ENCODE data around the gene NEU4. TPM values are rescaled to one million over a fixed set of nuclear protein-coding genes. Genes with fewer than 3 reads are reported as not detected.

Gene NEU4
- polyA plus RNA-seq, 1 experiment, result not detected

GRCh38 chr2:241849616-241850543 lies 40.9 kb downstream of the NEU4 start:
- ChIA-PET CTCF (no interaction called here), POLR2A (no interaction called here)
- TF ChIP-seq, protein P1, sequence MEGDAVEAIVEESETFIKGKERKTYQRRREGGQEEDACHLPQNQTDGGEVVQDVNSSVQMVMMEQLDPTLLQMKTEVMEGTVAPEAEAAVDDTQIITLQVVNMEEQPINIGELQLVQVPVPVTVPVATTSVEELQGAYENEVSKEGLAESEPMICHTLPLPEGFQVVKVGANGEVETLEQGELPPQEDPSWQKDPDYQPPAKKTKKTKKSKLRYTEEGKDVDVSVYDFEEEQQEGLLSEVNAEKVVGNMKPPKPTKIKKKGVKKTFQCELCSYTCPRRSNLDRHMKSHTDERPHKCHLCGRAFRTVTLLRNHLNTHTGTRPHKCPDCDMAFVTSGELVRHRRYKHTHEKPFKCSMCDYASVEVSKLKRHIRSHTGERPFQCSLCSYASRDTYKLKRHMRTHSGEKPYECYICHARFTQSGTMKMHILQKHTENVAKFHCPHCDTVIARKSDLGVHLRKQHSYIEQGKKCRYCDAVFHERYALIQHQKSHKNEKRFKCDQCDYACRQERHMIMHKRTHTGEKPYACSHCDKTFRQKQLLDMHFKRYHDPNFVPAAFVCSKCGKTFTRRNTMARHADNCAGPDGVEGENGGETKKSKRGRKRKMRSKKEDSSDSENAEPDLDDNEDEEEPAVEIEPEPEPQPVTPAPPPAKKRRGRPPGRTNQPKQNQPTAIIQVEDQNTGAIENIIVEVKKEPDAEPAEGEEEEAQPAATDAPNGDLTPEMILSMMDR (IDR thresholded peaks at IDR 0.05; ENCODE audit: low read depth, low read length), result no peak
- Histone ChIP-seq H3K27ac (ENCODE audit: low read depth, low read length) (no peak overlapping the region), H3K9me3 (ENCODE audit: control insufficient read depth, insufficient read depth, low read length) (no peaks in the 10 kb centered on the region; the same call in 1 of the 2 replicates), H3K27me3 (ENCODE audit: control insufficient read depth, insufficient read depth, low read length) (peaks cover 5% of the 10 kb centered on the region), H3K4me3 (ENCODE audit: low read depth, low read length) (no peak overlapping the region)
- DNase-seq (ENCODE audit: low read depth, low spot score), result no peak

DNA sequence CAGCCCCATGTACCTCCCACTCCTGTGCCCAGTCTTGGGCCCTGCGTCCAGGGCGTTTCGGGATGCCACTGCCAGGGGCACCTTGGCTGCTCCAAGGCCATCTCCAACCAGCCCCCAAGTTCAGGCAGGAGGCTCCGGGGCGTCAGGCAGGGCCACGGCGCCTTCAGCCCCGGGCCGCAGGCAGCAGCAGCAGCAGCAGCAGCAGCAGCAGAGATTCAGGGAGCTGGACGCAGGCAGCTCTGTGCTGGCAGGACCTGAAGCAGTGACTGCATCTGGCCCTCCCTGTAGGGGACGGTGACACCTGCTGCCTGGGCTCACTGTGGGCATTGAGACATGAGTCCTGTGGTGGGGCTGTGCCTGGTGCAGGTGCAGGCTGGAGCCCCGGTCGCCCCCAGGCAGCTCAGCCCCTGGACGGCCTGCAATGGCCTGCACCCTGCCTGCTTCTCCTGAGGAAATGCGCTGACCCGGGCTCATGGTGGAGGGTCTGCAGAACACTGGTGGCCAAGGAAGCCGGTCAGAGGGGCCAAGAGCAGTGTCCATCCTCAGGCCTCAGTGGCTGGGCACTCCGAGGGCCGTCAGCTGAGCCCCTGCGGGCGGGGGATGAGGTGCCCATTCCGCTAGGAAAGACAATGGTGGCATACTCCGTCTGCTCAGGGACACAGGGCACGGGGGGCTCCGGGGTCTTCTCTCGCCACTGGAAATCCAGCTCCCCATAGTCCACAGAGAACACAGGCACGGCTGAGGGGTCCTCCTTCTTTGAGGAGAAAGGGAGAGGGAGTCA lies 41.7 kb downstream of the NEU4 start:
- no peaks in the 10 kb centered on the region; the same call in 1 of the 2 replicates for H3K9me3 ChIP-seq (ENCODE audit: control insufficient read depth, insufficient read depth, low read length)
- no peak overlapping the region for H3K4me3 ChIP-seq (ENCODE audit: low read depth, low read length)
- no peak overlapping the region for H3K27ac ChIP-seq (ENCODE audit: low read depth, low read length)
- ChIA-PET CTCF (no interaction called here), POLR2A (no interaction called here)
- peaks cover 8% of the 10 kb centered on the region for H3K27me3 ChIP-seq (ENCODE audit: control insufficient read depth, insufficient read depth, low read length)
- TF ChIP-seq, protein P1 (IDR thresholded peaks at IDR 0.05; ENCODE audit: low read depth, low read length), result no peak
- DNase-seq (ENCODE audit: low read depth, low spot score), result no peak

DNA sequence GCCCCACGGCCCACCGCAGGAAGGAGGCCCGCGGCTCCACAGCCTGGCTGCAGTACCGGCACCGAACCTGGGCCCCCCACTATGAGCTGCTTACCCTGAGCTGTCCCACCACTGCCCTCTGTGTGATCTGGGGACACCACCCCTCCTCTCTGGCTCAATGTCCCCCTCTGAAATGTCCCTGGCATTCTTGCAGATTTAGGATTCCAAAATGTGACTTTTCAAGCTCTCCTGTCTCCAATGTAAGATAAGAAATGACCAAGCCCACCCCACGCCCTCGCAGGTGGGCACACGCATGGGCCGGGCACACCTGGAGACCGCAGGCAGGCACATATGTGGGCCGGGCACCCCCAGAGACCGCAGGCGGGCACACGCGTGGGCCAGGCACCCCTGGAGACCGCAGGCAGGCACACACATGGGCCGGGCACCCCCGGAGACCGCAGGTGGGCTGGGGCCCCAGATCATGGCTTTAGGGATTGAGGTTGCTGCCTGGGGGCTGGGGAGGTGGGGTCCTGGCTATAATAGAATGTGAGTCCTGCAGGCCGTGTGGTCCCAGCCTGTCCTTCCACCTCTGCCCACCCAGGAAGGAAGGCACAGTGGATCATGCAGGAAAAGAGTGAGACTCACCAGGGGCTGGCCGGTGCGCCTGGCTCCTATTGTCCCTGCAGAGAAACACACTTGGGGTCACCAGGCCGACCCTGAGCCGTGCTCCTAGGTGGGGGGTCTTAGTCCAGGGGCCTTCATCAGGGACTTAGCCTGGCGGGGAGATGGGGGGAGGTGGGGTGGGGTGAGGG lies 42.5 kb downstream of the NEU4 start:
- Histone ChIP-seq H3K27ac (ENCODE audit: low read depth, low read length) (no peak overlapping the region), H3K9me3 (ENCODE audit: control insufficient read depth, insufficient read depth, low read length) (no peaks in the 10 kb centered on the region; the same call in 1 of the 2 replicates), H3K4me3 (ENCODE audit: low read depth, low read length) (no peak overlapping the region), H3K27me3 (ENCODE audit: control insufficient read depth, insufficient read depth, low read length) (peaks cover 4% of the 10 kb centered on the region)
- ChIA-PET CTCF (no interaction called here), POLR2A (no interaction called here)
- TF ChIP-seq, protein P1 (IDR thresholded peaks at IDR 0.05; ENCODE audit: low read depth, low read length), result no peak
- no peak for DNase-seq (ENCODE audit: low read depth, low spot score)

GRCh38 chr2:241852116-241852980 lies 43.4 kb downstream of the NEU4 start:
- Histone ChIP-seq H3K27ac (ENCODE audit: low read depth, low read length) (no peak overlapping the region), H3K9me3 (ENCODE audit: control insufficient read depth, insufficient read depth, low read length) (no peaks in the 10 kb centered on the region; the same call in 1 of the 2 replicates), H3K27me3 (ENCODE audit: control insufficient read depth, insufficient read depth, low read length) (peaks cover 3% of the 10 kb centered on the region), H3K4me3 (ENCODE audit: low read depth, low read length) (no peak overlapping the region)
- TF ChIP-seq, protein P1 (IDR thresholded peaks at IDR 0.05; ENCODE audit: low read depth, low read length), result no peak
- ChIA-PET POLR2A (interaction anchor here (0.6 kb wide), 2 partner anchors 13 to 170 kb away, joined by 3 to 8 read pairs; no protein-coding TSS in a partner anchor), CTCF (no interaction called here)
- DNase-seq (ENCODE audit: low read depth, low spot score), result no peak

All from AG04450 (cell line).